ENCODE measurements around the gene STK33.

DNA sequence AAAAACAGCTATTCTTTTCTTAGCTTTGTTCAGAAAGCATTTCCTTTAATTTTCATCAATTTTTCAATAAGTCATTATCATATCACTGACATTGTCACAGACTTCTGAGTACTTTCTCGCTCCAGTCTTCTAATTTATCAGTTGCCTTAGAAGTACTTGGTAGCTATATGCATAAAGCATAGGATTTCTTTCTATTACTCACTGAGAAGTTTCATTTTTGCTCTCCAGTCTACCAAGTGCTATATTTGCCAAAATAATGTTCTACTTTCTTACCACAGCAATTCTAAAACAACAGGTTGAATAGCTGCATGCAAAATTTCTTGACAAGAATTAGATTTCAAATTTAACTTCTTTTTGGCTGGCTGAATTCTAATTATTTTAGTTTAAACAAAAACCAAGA is 116.3 kb downstream of the STK33 start:
- TF ChIP-seq ZNF24 (tag by site-specific recombination; IDR thresholded peaks at IDR 0.05) (no peak), ZBTB21 (tag by site-specific recombination; IDR thresholded peaks at IDR 0.05) (no peak), ZSCAN30 (tag by site-specific recombination; IDR thresholded peaks at IDR 0.05) (no peak), YY1 (tag by site-specific recombination; IDR thresholded peaks at IDR 0.05) (no peak), ZNF292 (tag by site-specific recombination; IDR thresholded peaks at IDR 0.05; ENCODE audit: borderline replicate concordance, low read depth) (no peak)
- TF ChIP-seq, protein P1, sequence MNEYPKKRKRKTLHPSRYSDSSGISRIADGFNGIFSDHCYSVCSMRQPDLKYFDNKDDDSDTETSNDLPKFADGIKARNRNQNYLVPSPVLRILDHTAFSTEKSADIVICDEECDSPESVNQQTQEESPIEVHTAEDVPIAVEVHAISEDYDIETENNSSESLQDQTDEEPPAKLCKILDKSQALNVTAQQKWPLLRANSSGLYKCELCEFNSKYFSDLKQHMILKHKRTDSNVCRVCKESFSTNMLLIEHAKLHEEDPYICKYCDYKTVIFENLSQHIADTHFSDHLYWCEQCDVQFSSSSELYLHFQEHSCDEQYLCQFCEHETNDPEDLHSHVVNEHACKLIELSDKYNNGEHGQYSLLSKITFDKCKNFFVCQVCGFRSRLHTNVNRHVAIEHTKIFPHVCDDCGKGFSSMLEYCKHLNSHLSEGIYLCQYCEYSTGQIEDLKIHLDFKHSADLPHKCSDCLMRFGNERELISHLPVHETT (tag by site-specific recombination; IDR thresholded peaks at IDR 0.05): no peak

All from HEK293 (cell line).